K562 (cell line): ENCODE data around the gene CNN3.

Experiments
- CTCF ChIP-seq, 3 experiments: IDR thresholded peaks in 2 of 3; conservative IDR thresholded peaks in 1 of 3; 2 replicates each; pipeline ENCODE4 v1.5.1; 2011 to 2012; ENCODE audit warnings: low read length in 3 of 3, mild to moderate bottlenecking in 3 of 3, control low read depth in 2 of 3, improper control_type of control experiment in 1 of 3, inconsistent platforms in 1 of 3, low read depth in 1 of 3, mixed read lengths in 1 of 3, moderate library complexity in 1 of 3; ENCODE audit not compliant: insufficient read depth in 2 of 3
- ELK1 ChIP-seq: sonication (generic); formaldehyde crosslinking; IDR thresholded peaks from 2 replicates; pipeline ENCODE4 v1.8.1; 2022; ENCODE audit warnings: missing genetic modification reagents
- EP400 ChIP-seq: fragments of 450-650 bp; IDR thresholded peaks from 2 replicates; pipeline ENCODE4 v1.6.1; 2017; ENCODE audit warnings: antibody characterized with exemption, mild to moderate bottlenecking, moderate library complexity
- ETS1 ChIP-seq: conservative IDR thresholded peaks from 2 replicates; pipeline ENCODE4 v1.6.1; 2011; ENCODE audit warnings: low read depth, mild to moderate bottlenecking, low read length; ENCODE audit not compliant: control insufficient read depth
- GABPB2 ChIP-seq: fragments of 250-450 bp; sonication (Bioruptor Pico); conservative IDR thresholded peaks from 2 replicates; pipeline ENCODE4 v1.5.1; 2021; ENCODE audit warnings: mild to moderate bottlenecking
- HSF4 ChIP-seq: fragments of 250-450 bp; sonication (Bioruptor Pico); IDR thresholded peaks from 2 replicates; pipeline ENCODE4 v2.1.2; 2022; ENCODE audit warnings: mild to moderate bottlenecking, moderate library complexity, borderline replicate concordance
- IRF9 ChIP-seq: fragments of 450-650 bp; IDR thresholded peaks from 2 replicates; pipeline ENCODE4 v1.6.1; 2016; ENCODE audit warnings: missing biosample characterization, missing genetic modification characterization
- MAX ChIP-seq: sonication (generic); formaldehyde crosslinking; IDR thresholded peaks from 2 replicates; pipeline ENCODE4 v1.9.0; 2022; ENCODE audit warnings: mild to moderate bottlenecking, missing genetic modification reagents
- NBN ChIP-seq: fragments of 450-650 bp; IDR thresholded peaks from 2 replicates; pipeline ENCODE4 v1.6.1; 2016; ENCODE audit warnings: low read depth, mild to moderate bottlenecking
- TAF1 ChIP-seq: IDR thresholded peaks from 2 replicates; pipeline ENCODE4 v1.6.1; 2011; ENCODE audit warnings: mild to moderate bottlenecking, low read length, moderate library complexity; ENCODE audit not compliant: insufficient read depth, control insufficient read depth, severe bottlenecking; ENCODE audit errors: extremely low read depth
- USF1 ChIP-seq: sonication (generic); formaldehyde crosslinking; IDR thresholded peaks from 2 replicates; pipeline ENCODE4 v1.9.0; 2022; ENCODE audit warnings: mild to moderate bottlenecking, missing genetic modification reagents
- XRCC5 ChIP-seq: fragments of 200-400 bp; formaldehyde crosslinking; IDR thresholded peaks from 2 replicates; pipeline ENCODE4 v1.6.1; 2017; ENCODE audit warnings: low read depth, mild to moderate bottlenecking, low read length

- TF ChIP-seq HSF4 (CRISPR knock-in tag) (no peak), CTCF (IDR thresholded peaks at IDR 0.05 in 2 of 3, conservative IDR thresholded peaks at IDR 0.05 in 1 of 3; ENCODE audit: insufficient read depth in 2 of 3, low read depth in 1 of 3, low read length in 3 of 3) (no peak), GABPB2 (CRISPR knock-in tag) (no peak), MAX (CRISPR knock-in tag) (no peak), ETS1 (no peak), ELK1 (no peak), IRF9 (tag) (no peak), TAF1 (no peak), NBN (no peak), EP400 (no peak), USF1 (no peak), XRCC5 (no peak)
Measured at GRCh38 chr1:94969137-94969536, 42.2 kb upstream of the CNN3 start.
